Measurements from ENCODE around the gene TWIST2.

Gene TWIST2

DNA sequence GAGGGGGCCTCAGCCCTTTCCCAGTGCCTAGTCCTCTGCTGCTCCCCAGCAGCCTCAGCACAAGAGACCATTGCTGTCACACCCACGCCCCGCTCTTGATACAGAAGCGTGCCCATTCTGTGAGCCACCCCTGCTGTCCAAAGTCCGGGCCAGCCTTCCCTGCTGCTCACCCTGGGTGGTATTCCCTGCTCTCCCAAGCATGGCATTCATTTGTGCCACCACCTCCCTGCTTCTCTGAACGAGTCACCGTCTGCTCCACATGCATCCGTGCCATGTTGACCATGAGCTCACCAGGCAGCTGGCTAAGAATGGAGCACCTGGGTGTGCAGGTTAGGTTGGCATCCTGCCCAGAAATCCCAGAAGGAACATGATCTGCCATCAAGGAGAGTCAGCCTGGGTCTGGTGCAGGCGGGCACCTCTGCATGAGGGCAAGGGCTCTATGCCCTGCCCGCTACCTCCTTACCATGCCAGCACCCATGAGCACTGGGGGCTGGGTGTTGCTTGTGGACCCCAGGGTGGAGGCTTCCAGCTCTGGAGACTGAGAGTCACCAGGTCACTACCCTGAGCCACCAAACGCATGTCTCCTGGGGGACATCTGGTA is 63.0 kb downstream of the TWIST2 start:
- no peak for DNase-seq
- H3K4me2 ChIP-seq (ENCODE audit: low read depth, low read length), result no peak overlapping the region
- no peaks in the 10 kb centered on the region for H4K20me1 ChIP-seq (ENCODE audit: insufficient read depth, low read length)
- no peaks in the 10 kb centered on the region for H3K79me2 ChIP-seq (ENCODE audit: low read length)
- no peak overlapping the region for H3K4me3 ChIP-seq (ENCODE audit: low read length)
- no peaks in the 10 kb centered on the region for H3K9me3 ChIP-seq (replicated peaks; ENCODE audit: insufficient read depth, low read length)
- H2AFZ ChIP-seq (ENCODE audit: low read length), result no peak overlapping the region
- no peaks in the 10 kb centered on the region for H3F3A ChIP-seq (ENCODE audit: insufficient read depth, low read length)
- peaks cover 20% of the 10 kb centered on the region for H3K27me3 ChIP-seq (replicated peaks; ENCODE audit: insufficient read depth, low read length)
- no peak for TF ChIP-seq EZH2phosphoT487 (IDR thresholded peaks at IDR 0.05; ENCODE audit: low read length)
- no peak for TF ChIP-seq EZH2 (optimal IDR thresholded peaks at IDR 0.05; ENCODE audit: low read depth, low read length)
- TF ChIP-seq, protein P1, sequence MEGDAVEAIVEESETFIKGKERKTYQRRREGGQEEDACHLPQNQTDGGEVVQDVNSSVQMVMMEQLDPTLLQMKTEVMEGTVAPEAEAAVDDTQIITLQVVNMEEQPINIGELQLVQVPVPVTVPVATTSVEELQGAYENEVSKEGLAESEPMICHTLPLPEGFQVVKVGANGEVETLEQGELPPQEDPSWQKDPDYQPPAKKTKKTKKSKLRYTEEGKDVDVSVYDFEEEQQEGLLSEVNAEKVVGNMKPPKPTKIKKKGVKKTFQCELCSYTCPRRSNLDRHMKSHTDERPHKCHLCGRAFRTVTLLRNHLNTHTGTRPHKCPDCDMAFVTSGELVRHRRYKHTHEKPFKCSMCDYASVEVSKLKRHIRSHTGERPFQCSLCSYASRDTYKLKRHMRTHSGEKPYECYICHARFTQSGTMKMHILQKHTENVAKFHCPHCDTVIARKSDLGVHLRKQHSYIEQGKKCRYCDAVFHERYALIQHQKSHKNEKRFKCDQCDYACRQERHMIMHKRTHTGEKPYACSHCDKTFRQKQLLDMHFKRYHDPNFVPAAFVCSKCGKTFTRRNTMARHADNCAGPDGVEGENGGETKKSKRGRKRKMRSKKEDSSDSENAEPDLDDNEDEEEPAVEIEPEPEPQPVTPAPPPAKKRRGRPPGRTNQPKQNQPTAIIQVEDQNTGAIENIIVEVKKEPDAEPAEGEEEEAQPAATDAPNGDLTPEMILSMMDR (IDR thresholded peaks at IDR 0.05; ENCODE audit: low read length), result no peak
- no peaks in the 10 kb centered on the region for H3K9me2 ChIP-seq (replicated peaks; ENCODE audit: insufficient read depth, low read length)
- no peaks in the 10 kb centered on the region for H3K4me1 ChIP-seq (ENCODE audit: low read length)
- no peak overlapping the region for H3K9ac ChIP-seq (ENCODE audit: low read length)
- H3K36me3 ChIP-seq (replicated peaks; ENCODE audit: insufficient read depth, low read length), result no peaks in the 10 kb centered on the region
- H3K27ac ChIP-seq (ENCODE audit: low read length), result no peak overlapping the region

DNA sequence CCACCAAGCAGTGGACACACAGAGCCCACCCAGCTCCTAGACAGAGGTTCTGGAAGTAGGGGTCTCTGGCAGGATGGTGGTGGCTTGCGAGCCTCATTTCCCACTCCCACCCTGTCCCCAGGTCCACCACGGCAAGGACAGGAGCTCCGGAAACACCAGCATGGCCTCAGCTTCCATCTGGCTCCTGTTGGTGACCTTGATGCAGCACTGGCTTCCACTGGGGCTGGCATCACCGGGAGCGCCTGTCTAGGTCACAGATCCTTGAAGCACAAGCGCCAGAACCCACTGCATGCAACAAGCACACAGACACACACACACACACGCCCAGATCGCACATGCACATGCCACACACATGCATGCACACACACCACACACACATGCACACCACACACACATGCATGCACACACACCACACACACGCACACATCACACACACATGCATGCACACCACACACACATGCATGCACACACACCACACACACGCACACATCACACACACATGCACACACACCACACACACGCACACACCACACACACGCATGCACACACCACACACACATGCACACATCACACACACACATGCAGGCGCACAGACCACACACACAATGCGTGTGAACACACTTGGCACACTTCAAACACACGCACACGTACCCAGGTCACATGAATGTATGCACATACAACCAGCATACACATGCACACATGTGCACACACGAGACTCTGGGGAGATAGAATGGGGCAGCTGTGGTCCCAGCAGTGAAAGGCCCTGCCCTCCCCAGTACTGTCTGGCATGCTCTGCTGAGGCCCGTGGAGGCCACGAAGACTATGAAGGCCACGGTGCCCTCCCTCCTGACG is 63.7 kb downstream of the TWIST2 start:
- H3K36me3 ChIP-seq (replicated peaks; ENCODE audit: insufficient read depth, low read length), result no peaks in the 10 kb centered on the region
- H3F3A ChIP-seq (ENCODE audit: insufficient read depth, low read length), result no peaks in the 10 kb centered on the region
- no peaks in the 10 kb centered on the region for H3K9me3 ChIP-seq (replicated peaks; ENCODE audit: insufficient read depth, low read length)
- H3K9me2 ChIP-seq (replicated peaks; ENCODE audit: insufficient read depth, low read length), result no peaks in the 10 kb centered on the region
- H3K27ac ChIP-seq (ENCODE audit: low read length), result no peak overlapping the region
- H3K27me3 ChIP-seq (replicated peaks; ENCODE audit: insufficient read depth, low read length), result peaks cover 23% of the 10 kb centered on the region
- no peaks in the 10 kb centered on the region for H4K20me1 ChIP-seq (ENCODE audit: insufficient read depth, low read length)
- no peak overlapping the region for H3K9ac ChIP-seq (ENCODE audit: low read length)
- H3K79me2 ChIP-seq (ENCODE audit: low read length), result no peaks in the 10 kb centered on the region
- DNase-seq, result no peak
- no peak overlapping the region for H3K4me3 ChIP-seq (ENCODE audit: low read length)
- TF ChIP-seq EZH2phosphoT487 (IDR thresholded peaks at IDR 0.05; ENCODE audit: low read length) (no peak), EZH2 (optimal IDR thresholded peaks at IDR 0.05; ENCODE audit: low read depth, low read length) (no peak)
- TF ChIP-seq, protein P1 (IDR thresholded peaks at IDR 0.05; ENCODE audit: low read length), result no peak
- H2AFZ ChIP-seq (ENCODE audit: low read length), result no peak overlapping the region
- no peaks in the 10 kb centered on the region for H3K4me1 ChIP-seq (ENCODE audit: low read length)
- no peak overlapping the region for H3K4me2 ChIP-seq (ENCODE audit: low read depth, low read length)

DNA sequence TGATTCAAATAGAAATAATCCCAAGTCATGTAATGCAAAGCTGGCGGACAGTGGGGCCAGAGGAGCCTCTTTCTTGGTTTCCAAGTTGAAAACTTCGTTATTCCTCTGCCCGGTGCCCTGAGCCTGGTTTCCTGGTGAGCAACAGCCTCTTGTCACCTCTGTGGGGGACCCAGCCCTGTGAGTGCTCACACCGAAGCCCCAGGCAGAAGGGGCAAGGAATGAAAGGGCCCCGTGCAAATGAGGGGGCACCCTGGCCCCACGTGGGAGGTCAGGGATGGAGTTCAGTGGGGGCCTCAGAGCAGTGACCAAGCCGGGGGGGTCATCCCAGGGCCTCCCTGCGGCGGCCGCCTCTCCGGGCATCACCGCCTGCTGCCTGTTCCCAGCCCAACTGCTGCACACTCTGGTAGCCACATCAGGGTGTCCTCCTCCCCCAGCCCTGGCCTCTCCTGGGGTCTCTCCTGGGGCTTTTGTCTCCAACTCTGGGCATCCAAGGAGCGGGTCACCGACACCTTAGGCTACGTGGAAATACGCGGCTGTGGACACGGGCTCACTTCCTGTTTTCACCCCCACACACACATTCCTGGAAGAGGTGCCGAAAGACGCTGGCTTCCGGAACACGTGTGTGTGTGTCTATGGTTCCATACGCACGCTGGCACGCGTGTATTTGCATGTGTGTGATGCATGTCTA is 64.5 kb downstream of the TWIST2 start:
- Histone ChIP-seq H3K9ac (ENCODE audit: low read length) (no peak overlapping the region), H3K4me2 (ENCODE audit: low read depth, low read length) (no peak overlapping the region), H3K79me2 (ENCODE audit: low read length) (no peaks in the 10 kb centered on the region), H3K27me3 (replicated peaks; ENCODE audit: insufficient read depth, low read length) (peaks cover 28% of the 10 kb centered on the region), H3K27ac (ENCODE audit: low read length) (no peak overlapping the region), H3K9me3 (replicated peaks; ENCODE audit: insufficient read depth, low read length) (no peaks in the 10 kb centered on the region), H3K4me3 (ENCODE audit: low read length) (no peak overlapping the region), H2AFZ (ENCODE audit: low read length) (no peak overlapping the region), H3K36me3 (replicated peaks; ENCODE audit: insufficient read depth, low read length) (no peaks in the 10 kb centered on the region), H3K9me2 (replicated peaks; ENCODE audit: insufficient read depth, low read length) (no peaks in the 10 kb centered on the region), H3K4me1 (ENCODE audit: low read length) (no peaks in the 10 kb centered on the region), H4K20me1 (ENCODE audit: insufficient read depth, low read length) (no peaks in the 10 kb centered on the region), H3F3A (ENCODE audit: insufficient read depth, low read length) (no peaks in the 10 kb centered on the region)
- DNase-seq, result no peak
- TF ChIP-seq EZH2phosphoT487 (IDR thresholded peaks at IDR 0.05; ENCODE audit: low read length) (no peak), EZH2 (optimal IDR thresholded peaks at IDR 0.05; ENCODE audit: low read depth, low read length) (no peak)
- TF ChIP-seq, protein P1 (IDR thresholded peaks at IDR 0.05; ENCODE audit: low read length), result no peak
